ENCODE measurements around the gene CARNS1.

GRCh38 chr11:67387518-67387917 is 28.0 kb upstream of the CARNS1 start:
- TF ChIP-seq PATZ1 (CRISPR knock-in tag; IDR thresholded peaks at IDR 0.05; ENCODE audit: borderline replicate concordance) (no peak), TCF4 (CRISPR knock-in tag; IDR thresholded peaks at IDR 0.05; ENCODE audit: borderline replicate concordance) (no peak), ISL1 (CRISPR knock-in tag; IDR thresholded peaks at IDR 0.05) (no peak), ZFP3 (CRISPR knock-in tag; IDR thresholded peaks at IDR 0.05) (no peak), CSDC2 (CRISPR knock-in tag; IDR thresholded peaks at IDR 0.05) (no peak), RARB (CRISPR knock-in tag; IDR thresholded peaks at IDR 0.05) (no peak)

Data from SK-N-SH treated with all-trans-retinoic acid at 6 μM for 48 hours (cell line).